ENCODE measurements around the gene SHF. TPM values are rescaled to one million over a fixed set of nuclear protein-coding genes. Genes with fewer than 3 reads are reported as not detected.

The SHF gene
- total and polyA plus RNA-seq, 2 of the 4 experiments (the other 2 are of a cell fraction), result 1.8 to 3.5 TPM

GRCh38 chr15:45126535-45127158 lies 61.1 kb downstream of the SHF start:
- no CpG with 5 or more reads among the region's 2 CpGs for WGBS, 2 experiments (ENCODE audit: extremely low coverage in 2 of 2, insufficient read length in 1 of 2)
- Histone ChIP-seq H2BK20ac (ENCODE audit: low read depth, low read length) (no peak overlapping the region), H2BK15ac (ENCODE audit: low read depth, low read length) (no peak overlapping the region), H3K9me1 (ENCODE audit: insufficient read depth, low read length) (no peaks in the 10 kb centered on the region), H4K8ac (ENCODE audit: low read depth in 2 of 2, low read length in 2 of 2) (no peak overlapping the region), H3K4ac (ENCODE audit: low read depth, low read length) (no peak overlapping the region), H4K91ac (ENCODE audit: insufficient read depth, low read depth, low read length) (no peak overlapping the region), H3K27ac (ENCODE audit: insufficient read depth, low read length) (no peak overlapping the region), H3K36me3 (ENCODE audit: control insufficient read depth, insufficient read depth, low read length) (no peaks in the 10 kb centered on the region), H2AK9ac (replicated peaks; ENCODE audit: low read depth, low read length, poor library complexity) (no peak overlapping the region), H2AFZ (replicated peaks; ENCODE audit: low read length, poor library complexity) (no peak overlapping the region), H3K9ac (ENCODE audit: low read depth, low read length) (no peak overlapping the region), H3K4me1 (ENCODE audit: control insufficient read depth, insufficient read depth, low read length) (peaks cover 3% of the 10 kb centered on the region), H2AK5ac (ENCODE audit: low read depth, low read length) (no peak overlapping the region), H3K4me3 (ENCODE audit: insufficient read depth, low read depth, low read length) (no peak overlapping the region), H3K4me2 (ENCODE audit: low read depth, low read length) (no peak overlapping the region), H4K20me1 (ENCODE audit: insufficient read depth, low read length) (no peaks in the 10 kb centered on the region), H3K27me3 (ENCODE audit: control insufficient read depth, insufficient read depth, low read length) (peaks cover 58% of the 10 kb centered on the region), H4K5ac (ENCODE audit: low read depth, low read length) (no peak overlapping the region), H3K18ac (ENCODE audit: low read depth, low read length) (no peak overlapping the region), H3K9me3 (ENCODE audit: control insufficient read depth, insufficient read depth, low read length) (no peaks in the 10 kb centered on the region), H3K14ac (replicated peaks; ENCODE audit: low read depth, low read length) (no peak overlapping the region), H3K79me1 (ENCODE audit: low read depth in 1 of 2, low read length in 2 of 2) (no peaks in the 10 kb centered on the region), H3K56ac (ENCODE audit: extremely low read depth, insufficient read depth, low read length) (no peak overlapping the region), H2BK5ac (ENCODE audit: low read depth, low read length, poor library complexity, severe bottlenecking) (no peak overlapping the region), H3K23ac (ENCODE audit: low read depth, low read length) (no peak overlapping the region), H2BK120ac (ENCODE audit: low read depth, low read length) (no peak overlapping the region)
- in situ Hi-C loops (cut with MboI; ENCODE audit: low sequenced_read_pairs) (no loop called here), dilution Hi-C loops (cut with HindIII; ENCODE audit: low sequenced_read_pairs, unreplicated experiment) (no loop called here), intact Hi-C loops (cut with micrococcal nuclease) (no loop called here)
- ATAC-seq (ENCODE audit: low read depth) (no peak), DNase-seq (peak; percentile 36)
- CTCF ChIA-PET, result interaction anchor here (0.6 to 1.2 kb wide), 5 partner anchors 9 to 273 kb away, joined by 3 to 16 read pairs (median 3); no protein-coding TSS in a partner anchor
- no TSS peak for BruUV-seq (replicated peaks)
- TF ChIP-seq CHD1 (IDR thresholded peaks at IDR 0.05; ENCODE audit: low read depth, low read length), result no peak
- TF ChIP-seq RFX5 (IDR thresholded peaks at IDR 0.05; ENCODE audit: low read depth, low read length), result no peak
- peak; percentile 68 for TF ChIP-seq CTCF (conservative IDR thresholded peaks at IDR 0.05; ENCODE audit: low read depth, low read length)
- no peak for TF ChIP-seq RCOR1 (IDR thresholded peaks at IDR 0.05; ENCODE audit: insufficient replicate concordance, low read length)
- no peak for TF ChIP-seq ELK1 (IDR thresholded peaks at IDR 0.05; ENCODE audit: borderline replicate concordance, low read depth, low read length)
- no peak for TF ChIP-seq FOS (IDR thresholded peaks at IDR 0.05; ENCODE audit: low read depth, low read length)
- TF ChIP-seq RAD21 (IDR thresholded peaks at IDR 0.05; ENCODE audit: low read length), result peak; percentile 58
- no peak for TF ChIP-seq BHLHE40 (IDR thresholded peaks at IDR 0.05; ENCODE audit: low read depth, low read length)
- no peak for TF ChIP-seq POLR2A (IDR thresholded peaks at IDR 0.05; ENCODE audit: low read depth, low read length)
- peak; percentile 57 for TF ChIP-seq SMC3 (IDR thresholded peaks at IDR 0.05; ENCODE audit: low read depth, low read length)
- POLR2A ChIA-PET (ENCODE audit: unreplicated experiment), result no interaction called here
